ENCODE data around the gene AADACL4.

GRCh38 chr1:12615159-12615864, 28.6 kb upstream of the AADACL4 start:
- TF ChIP-seq, protein P1, sequence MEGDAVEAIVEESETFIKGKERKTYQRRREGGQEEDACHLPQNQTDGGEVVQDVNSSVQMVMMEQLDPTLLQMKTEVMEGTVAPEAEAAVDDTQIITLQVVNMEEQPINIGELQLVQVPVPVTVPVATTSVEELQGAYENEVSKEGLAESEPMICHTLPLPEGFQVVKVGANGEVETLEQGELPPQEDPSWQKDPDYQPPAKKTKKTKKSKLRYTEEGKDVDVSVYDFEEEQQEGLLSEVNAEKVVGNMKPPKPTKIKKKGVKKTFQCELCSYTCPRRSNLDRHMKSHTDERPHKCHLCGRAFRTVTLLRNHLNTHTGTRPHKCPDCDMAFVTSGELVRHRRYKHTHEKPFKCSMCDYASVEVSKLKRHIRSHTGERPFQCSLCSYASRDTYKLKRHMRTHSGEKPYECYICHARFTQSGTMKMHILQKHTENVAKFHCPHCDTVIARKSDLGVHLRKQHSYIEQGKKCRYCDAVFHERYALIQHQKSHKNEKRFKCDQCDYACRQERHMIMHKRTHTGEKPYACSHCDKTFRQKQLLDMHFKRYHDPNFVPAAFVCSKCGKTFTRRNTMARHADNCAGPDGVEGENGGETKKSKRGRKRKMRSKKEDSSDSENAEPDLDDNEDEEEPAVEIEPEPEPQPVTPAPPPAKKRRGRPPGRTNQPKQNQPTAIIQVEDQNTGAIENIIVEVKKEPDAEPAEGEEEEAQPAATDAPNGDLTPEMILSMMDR (IDR thresholded peaks at IDR 0.05) = no peak
- TF ChIP-seq EP300 (IDR thresholded peaks at IDR 0.05; ENCODE audit: low read depth) (no peak), POLR2A (IDR thresholded peaks at IDR 0.05) (no peak)

All from transverse colon (tissue), 3 donors.